CD4-positive, alpha-beta T cell (primary cell): Measurements from ENCODE around the gene CZIB. TPM values are rescaled to one million over a fixed set of nuclear protein-coding genes. Genes with fewer than 3 reads are reported as not detected.

Experiments
- ATAC-seq: fragments of 200-7000 bp; cut with Tn5 transposase; one replicate; pipeline ENCODE4 v1.10.0; 2022; ENCODE audit warnings: mild to moderate bottlenecking; ENCODE audit not compliant: poor library complexity
- CTCF ChIA-PET: fragments of 350-600 bp; sonication (Branson Sonifier 250); formaldehyde crosslinking; loops from one replicate; lab custom pipeline; 2021; ENCODE audit warnings: antibody characterized with exemption, inconsistent platforms; lab: Charles Lee
- POLR2A ChIA-PET: fragments of 350-600 bp; sonication (Branson Sonifier 250); formaldehyde crosslinking; loops from one replicate; lab custom pipeline; 2021; ENCODE audit warnings: antibody characterized with exemption, inconsistent platforms; lab: Charles Lee
- DNase-seq, 14 experiments: peaks; one replicate each; pipeline ENCODE4 v3.0.0-alpha.2; 2013 to 2020; ENCODE audit warnings: mixed read lengths in 2 of 14
- H3K27ac ChIP-seq, 2 donors: one replicate each; pipeline versions ENCODE4 v1.5.1 to v1.7.0; 2013; ENCODE audit warnings: low read length in 2 of 2, low read depth in 1 of 2, mild to moderate bottlenecking in 1 of 2
- H3K27me3 ChIP-seq, 2 experiments: 1 replicate in 1 of 2; 2 replicates in 1 of 2; pipeline versions ENCODE4 v1.6.1 to v1.7.0; 2013; ENCODE audit warnings: low read length in 2 of 2, control low read depth in 1 of 2, mild to moderate bottlenecking in 1 of 2, moderate library complexity in 1 of 2; ENCODE audit not compliant: insufficient read depth in 2 of 2, control insufficient read depth in 1 of 2
- H3K36me3 ChIP-seq: one replicate; pipeline ENCODE4 v1.6.1; 2013; ENCODE audit warnings: low read length, control low read depth; ENCODE audit not compliant: insufficient read depth
- H3K4me1 ChIP-seq: one replicate; pipeline ENCODE4 v1.6.1; 2013; ENCODE audit warnings: low read length, control low read depth; ENCODE audit not compliant: insufficient read depth
- H3K4me3 ChIP-seq: one replicate; pipeline ENCODE4 v1.5.1; 2013; ENCODE audit warnings: mild to moderate bottlenecking, low read length, moderate library complexity
- H3K9me3 ChIP-seq, 2 experiments: 1 replicate in 1 of 2; 2 replicates in 1 of 2; pipeline versions ENCODE4 v1.6.1 to v1.7.0; 2013; ENCODE audit warnings: low read length in 2 of 2, mild to moderate bottlenecking in 2 of 2, control low read depth in 1 of 2, moderate library complexity in 1 of 2; ENCODE audit not compliant: control insufficient read depth in 1 of 2, insufficient read depth in 1 of 2
- H3K27ac Mint-ChIP-seq: one replicate; pipeline ENCODE4 v1.8.0; 2020; ENCODE audit warnings: mixed read lengths
- H3K27me3 Mint-ChIP-seq: one replicate; pipeline ENCODE4 v1.8.0; 2021; ENCODE audit warnings: mixed read lengths
- H3K36me3 Mint-ChIP-seq: one replicate; pipeline ENCODE4 v1.8.0; 2021; ENCODE audit warnings: low read depth, mixed read lengths
- H3K4me1 Mint-ChIP-seq: one replicate; pipeline ENCODE4 v1.8.0; 2021; ENCODE audit warnings: low read depth, mixed read lengths
- H3K4me3 Mint-ChIP-seq: one replicate; pipeline ENCODE4 v1.8.0; 2020; ENCODE audit warnings: mild to moderate bottlenecking, mixed read lengths
- H3K9me3 Mint-ChIP-seq: one replicate; pipeline ENCODE4 v1.8.0; 2020; ENCODE audit warnings: mixed read lengths
- intact Hi-C, 2 experiments: fragments of 100-400 bp; cut with DNase I in 1 of 2; cut with micrococcal nuclease in 1 of 2; formaldehyde crosslinking; loops; one replicate each; pipeline versions ENCODE4 v1.15.1 to v1.9.0; 2023 to 2025; cut with DNase I, micrococcal nuclease
- total RNA-seq, 174 experiments: library from RNA in 2 of 174; stranded (reverse) in 2 of 174; gene quantifications; one replicate each; pipeline ENCODE4 v1.2.3 and lab custom pipeline; 2021 to 2026
- TF ChIP-seq, protein P1 (sequence below): fragments of 200-600 bp; IDR thresholded peaks from one replicate; pipeline ENCODE4 v1.8.0; 2022; ENCODE audit warnings: antibody characterized with exemption, mild to moderate bottlenecking

The CZIB gene
- total RNA-seq, 2 experiments from 2014 or later: 28.8 to 28.9 TPM

DNA sequence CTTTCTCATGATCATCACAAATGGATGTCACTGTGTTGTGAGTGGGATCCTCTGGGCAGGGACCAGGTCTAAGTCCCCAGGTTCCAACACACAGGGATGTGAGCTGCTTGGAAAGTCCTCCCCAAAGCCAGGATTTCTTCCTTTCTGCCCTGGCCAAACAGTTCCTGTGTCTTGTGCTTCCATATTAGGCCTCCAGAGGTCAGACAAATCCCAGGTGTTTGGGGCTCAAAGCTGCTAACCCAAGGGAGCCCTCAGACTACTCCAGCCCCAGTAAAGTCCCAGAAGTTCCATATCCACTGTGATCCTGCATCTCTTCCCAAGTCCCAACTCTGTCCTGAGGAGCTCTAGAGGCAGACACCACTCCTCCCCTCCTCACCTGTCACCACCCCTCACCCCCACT, 45.6 kb upstream of the CZIB start:
- no peaks in the 10 kb centered on the region for H3K9me3 ChIP-seq
- no peaks in the 10 kb centered on the region for H3K4me1 Mint-ChIP-seq
- ATAC-seq: no peak
- H3K36me3 Mint-ChIP-seq: peaks cover 13% of the 10 kb centered on the region
- no peaks in the 10 kb centered on the region for H3K4me1 ChIP-seq
- no peak overlapping the region for H3K4me3 ChIP-seq
- intact Hi-C loops: no loop called here
- no peak overlapping the region for H3K27ac ChIP-seq
- no peaks in the 10 kb centered on the region for H3K9me3 Mint-ChIP-seq
- H3K27me3 ChIP-seq: no peaks in the 10 kb centered on the region
- ChIA-PET CTCF (interaction anchor here (2.6 kb wide), 1 partner anchor 127 kb away, joined by 6 read pairs; no protein-coding TSS in a partner anchor), POLR2A (no interaction called here)
- TF ChIP-seq, protein P1, sequence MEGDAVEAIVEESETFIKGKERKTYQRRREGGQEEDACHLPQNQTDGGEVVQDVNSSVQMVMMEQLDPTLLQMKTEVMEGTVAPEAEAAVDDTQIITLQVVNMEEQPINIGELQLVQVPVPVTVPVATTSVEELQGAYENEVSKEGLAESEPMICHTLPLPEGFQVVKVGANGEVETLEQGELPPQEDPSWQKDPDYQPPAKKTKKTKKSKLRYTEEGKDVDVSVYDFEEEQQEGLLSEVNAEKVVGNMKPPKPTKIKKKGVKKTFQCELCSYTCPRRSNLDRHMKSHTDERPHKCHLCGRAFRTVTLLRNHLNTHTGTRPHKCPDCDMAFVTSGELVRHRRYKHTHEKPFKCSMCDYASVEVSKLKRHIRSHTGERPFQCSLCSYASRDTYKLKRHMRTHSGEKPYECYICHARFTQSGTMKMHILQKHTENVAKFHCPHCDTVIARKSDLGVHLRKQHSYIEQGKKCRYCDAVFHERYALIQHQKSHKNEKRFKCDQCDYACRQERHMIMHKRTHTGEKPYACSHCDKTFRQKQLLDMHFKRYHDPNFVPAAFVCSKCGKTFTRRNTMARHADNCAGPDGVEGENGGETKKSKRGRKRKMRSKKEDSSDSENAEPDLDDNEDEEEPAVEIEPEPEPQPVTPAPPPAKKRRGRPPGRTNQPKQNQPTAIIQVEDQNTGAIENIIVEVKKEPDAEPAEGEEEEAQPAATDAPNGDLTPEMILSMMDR: no peak
- H3K27me3 Mint-ChIP-seq: no peaks in the 10 kb centered on the region
- peaks cover 36% of the 10 kb centered on the region for H3K36me3 ChIP-seq
- H3K4me3 Mint-ChIP-seq: no peak overlapping the region
- H3K27ac Mint-ChIP-seq: no peak overlapping the region
- DNase-seq: no peak

DNA sequence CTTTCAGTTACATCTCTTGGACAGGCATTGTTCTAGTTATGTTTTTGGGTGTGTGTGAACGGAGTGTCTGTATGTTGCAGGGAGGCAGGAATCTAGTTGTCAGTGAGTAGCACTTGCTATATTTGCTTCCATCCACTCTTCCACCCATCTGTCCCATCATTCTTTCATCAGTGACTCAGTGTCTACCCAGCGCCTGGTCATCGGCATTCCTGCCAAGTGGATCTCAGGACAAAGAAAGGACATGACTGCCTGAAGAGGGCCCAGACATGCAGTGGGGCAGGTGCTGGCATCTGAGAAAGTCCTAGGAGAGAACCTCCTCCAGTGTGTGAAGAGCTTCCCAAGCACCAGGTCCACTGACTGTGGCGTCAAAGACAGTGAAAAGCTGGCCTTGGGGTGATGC, 45.1 kb upstream of the CZIB start:
- POLR2A ChIA-PET: no interaction called here
- Histone ChIP-seq H3K9me3 (no peaks in the 10 kb centered on the region), H3K27ac (no peak overlapping the region), H3K4me3 (no peak overlapping the region), H3K36me3 (peaks cover 36% of the 10 kb centered on the region), H3K4me1 (no peaks in the 10 kb centered on the region), H3K27me3 (no peaks in the 10 kb centered on the region)
- no peaks in the 10 kb centered on the region for H3K27me3 Mint-ChIP-seq
- DNase-seq (no peak), ATAC-seq (no peak)
- H3K27ac Mint-ChIP-seq: no peak overlapping the region
- TF ChIP-seq, protein P1: no peak
- CTCF ChIA-PET: interaction anchor here (2.6 kb wide), 1 partner anchor 128 kb away, joined by 6 read pairs; no protein-coding TSS in a partner anchor
- intact Hi-C loops: no loop called here
- no peaks in the 10 kb centered on the region for H3K4me1 Mint-ChIP-seq
- no peaks in the 10 kb centered on the region for H3K9me3 Mint-ChIP-seq
- peaks cover 13% of the 10 kb centered on the region for H3K36me3 Mint-ChIP-seq
- H3K4me3 Mint-ChIP-seq: no peak overlapping the region

DNA sequence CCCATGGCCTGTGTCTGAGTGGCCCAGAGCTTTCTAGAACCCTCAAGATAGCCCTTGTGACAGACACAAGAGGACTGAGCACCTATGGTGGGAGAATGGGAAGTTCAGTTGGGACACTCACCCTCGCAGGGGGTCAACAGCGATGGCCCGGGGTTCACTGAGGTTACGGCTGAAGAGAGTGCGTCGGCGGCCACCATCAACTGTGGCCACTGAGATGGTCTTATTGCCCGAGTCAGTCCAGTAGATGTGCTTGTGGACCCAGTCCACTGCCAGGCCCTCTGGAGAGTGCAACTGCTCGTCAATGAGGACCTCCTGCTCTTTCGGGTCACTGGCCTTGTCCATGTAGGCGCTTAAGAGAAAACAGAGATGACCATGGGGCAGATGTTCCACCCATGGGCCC, 43.6 kb upstream of the CZIB start:
- H3K27me3 Mint-ChIP-seq: no peaks in the 10 kb centered on the region
- no peak for ATAC-seq
- Histone ChIP-seq H3K9me3 (no peaks in the 10 kb centered on the region), H3K4me1 (no peaks in the 10 kb centered on the region), H3K27me3 (no peaks in the 10 kb centered on the region), H3K36me3 (peaks cover 47% of the 10 kb centered on the region), H3K4me3 (no peak overlapping the region), H3K27ac (no peak overlapping the region)
- H3K9me3 Mint-ChIP-seq: no peaks in the 10 kb centered on the region
- TF ChIP-seq, protein P1: no peak
- ChIA-PET CTCF (no interaction called here), POLR2A (no interaction called here)
- H3K4me3 Mint-ChIP-seq: no peak overlapping the region
- intact Hi-C loops: no loop called here
- no peaks in the 10 kb centered on the region for H3K4me1 Mint-ChIP-seq
- peaks cover 13% of the 10 kb centered on the region for H3K36me3 Mint-ChIP-seq
- H3K27ac Mint-ChIP-seq: no peak overlapping the region
- DNase-seq: no peak
